ACHN (cell line): ENCODE measurements around the gene SPATA24.
"Not testable (repeated sequence)": the region's sequence is repeated elsewhere in the genome, so short reads cannot be mapped to it uniquely, and the experiment has no call there.

ENCODE experiments used
- DNase-seq: peaks from one replicate; pipeline ENCODE4 v3.0.0-alpha.2; 2015
- in situ Hi-C: cut with HindIII; loops from 2 replicates; pipeline ENCODE4 v1.10.0; 2017; ENCODE audit warnings: low sequenced_read_pairs, low pct_ligation_motif_present, low pct_unique_long_range_greater_than_20kb

The SPATA24 gene, protein sequence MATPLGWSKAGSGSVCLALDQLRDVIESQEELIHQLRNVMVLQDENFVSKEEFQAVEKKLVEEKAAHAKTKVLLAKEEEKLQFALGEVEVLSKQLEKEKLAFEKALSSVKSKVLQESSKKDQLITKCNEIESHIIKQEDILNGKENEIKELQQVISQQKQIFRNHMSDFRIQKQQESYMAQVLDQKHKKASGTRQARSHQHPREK

DNA sequence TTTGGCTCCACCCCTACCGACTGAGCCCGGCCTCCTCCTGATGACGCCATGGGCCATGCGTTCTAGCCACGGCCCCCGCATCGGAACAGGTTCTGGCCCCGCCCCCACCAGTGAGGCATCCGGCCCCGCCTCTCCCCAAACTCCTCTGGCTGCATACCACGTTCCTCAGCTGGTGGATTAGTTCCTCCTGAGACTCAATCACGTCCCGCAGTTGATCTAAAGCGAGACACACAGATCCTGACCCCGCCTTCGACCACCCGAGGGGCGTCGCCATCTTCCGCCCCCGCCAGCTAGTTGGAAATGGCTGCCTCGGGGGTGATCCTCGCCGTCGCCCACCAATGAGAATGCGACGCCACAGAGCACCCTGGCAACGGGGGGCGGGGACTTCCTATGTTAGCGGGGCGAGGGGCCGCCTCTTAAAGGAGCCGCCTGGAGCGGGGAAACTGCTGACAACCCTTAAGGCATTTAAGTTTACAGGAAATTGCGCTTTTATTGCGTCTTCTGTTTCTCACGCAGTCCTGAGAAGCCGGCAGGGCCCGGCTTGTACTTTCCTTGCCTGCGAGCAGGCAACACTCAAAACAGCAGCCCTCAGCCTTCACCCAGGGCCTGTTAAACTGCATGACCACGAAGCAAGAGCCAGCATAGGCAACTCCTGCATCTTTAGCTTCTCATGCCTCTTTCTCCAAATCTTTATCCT lies at the start of gene SPATA24:
SPATA24 (minus strand) TSS at position 303 of the 697 bp plus-strand sequence; CDS start at position 274, 29 bp downstream.
- in situ Hi-C loops, result no loop called here
- DNase-seq, result peak; percentile 93

DNA sequence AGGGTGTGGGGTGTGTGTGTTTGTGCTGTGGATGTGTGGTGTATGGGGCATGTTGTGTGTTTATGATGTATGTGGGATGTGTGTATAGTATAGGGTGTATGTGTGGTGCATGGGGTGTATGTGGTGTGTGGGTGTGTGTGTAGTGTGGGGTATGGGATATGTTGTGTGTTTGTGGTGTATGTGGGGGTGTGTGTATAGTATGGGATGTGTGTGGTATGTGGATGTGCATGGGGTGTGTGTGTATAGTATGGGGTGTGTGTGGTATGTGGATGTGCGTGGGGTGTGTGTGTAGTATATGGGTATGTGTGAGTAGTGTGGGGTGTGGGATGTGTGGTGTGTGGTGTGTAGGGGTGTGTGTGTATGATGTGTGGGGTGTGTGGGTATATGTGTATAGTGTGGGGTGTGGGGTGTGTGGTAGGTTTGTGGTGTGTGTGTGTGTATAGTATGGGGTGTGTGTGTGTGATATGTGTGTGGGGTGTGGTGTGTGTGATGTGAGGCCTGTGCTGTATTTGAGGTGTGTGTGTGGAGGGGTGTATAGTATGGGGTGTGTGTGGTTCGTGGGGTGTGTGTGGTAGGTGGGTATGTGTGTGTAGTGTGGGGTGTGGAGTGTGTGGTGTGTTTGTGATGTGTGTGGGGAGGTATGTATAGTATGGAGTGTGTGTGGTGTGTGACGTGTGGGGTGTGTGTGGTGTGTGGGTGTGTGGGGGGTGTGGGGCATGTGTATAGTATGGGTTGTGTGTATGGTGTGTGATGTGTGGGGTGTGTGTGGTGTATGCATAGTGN lies 48.2 kb upstream of the SPATA24 start:
- in situ Hi-C loops, result no loop called here
- no peak for DNase-seq

DNA sequence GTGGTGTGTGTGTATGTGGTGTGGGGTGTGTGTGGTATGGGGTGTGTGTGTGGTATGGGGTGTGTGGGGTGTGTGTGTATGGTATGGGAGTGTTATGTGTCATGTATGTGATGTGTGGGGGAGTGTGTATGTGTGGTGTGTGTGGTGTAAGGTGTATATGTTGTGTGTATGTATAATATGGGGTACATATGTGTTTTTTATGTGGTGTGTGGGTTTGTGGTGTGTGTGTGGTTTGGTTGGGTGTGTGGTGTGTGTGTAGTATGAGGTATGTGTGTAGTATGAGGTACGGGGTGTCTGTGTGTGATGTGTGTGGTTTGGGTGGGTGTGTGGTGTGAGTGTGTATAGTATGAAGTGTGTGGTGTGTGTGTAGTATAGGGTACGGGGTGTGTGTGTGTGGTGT lies 47.3 kb upstream of the SPATA24 start:
- in situ Hi-C loops, result no loop called here
- no peak for DNase-seq

DNA sequence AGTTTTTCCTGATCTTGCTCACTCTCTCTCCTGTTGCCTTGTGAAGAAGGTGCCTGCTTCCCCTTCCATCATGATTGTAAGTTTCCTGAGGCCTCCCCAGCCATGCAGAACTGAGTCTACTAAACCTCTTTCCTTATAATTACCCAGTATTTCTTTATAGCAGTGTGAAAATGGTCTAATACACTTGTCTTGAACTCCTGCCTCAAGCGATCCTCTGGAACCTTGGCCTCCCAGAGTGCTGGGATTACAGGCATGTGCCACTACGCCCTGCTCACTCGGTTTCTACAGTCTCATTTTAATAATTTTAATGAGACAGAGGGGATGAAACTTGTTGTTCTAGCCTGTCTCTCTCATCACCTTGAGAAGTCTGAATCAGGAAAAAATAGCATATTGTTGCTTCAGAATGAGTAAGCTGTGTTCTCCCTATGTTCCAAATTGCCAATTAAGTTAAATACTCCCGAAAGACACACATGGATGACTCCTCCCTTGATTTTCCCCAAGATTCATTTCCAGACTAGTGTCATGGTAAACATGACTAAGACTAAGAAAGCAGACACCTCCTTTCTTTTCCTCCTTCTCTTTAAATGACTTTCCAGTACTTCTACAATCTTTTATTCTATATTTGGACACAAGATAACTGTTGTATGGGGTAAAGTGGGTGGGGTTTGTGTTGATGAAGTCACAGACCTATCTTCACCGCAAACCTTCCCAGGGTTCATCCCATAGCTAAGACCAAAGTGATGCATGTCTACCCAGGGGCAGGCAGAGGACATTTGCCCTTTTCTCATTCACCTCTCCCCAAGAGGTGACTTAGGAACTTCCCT lies 43.3 kb upstream of the SPATA24 start:
- DNase-seq, result no peak
- in situ Hi-C loops, result no loop called here

DNA sequence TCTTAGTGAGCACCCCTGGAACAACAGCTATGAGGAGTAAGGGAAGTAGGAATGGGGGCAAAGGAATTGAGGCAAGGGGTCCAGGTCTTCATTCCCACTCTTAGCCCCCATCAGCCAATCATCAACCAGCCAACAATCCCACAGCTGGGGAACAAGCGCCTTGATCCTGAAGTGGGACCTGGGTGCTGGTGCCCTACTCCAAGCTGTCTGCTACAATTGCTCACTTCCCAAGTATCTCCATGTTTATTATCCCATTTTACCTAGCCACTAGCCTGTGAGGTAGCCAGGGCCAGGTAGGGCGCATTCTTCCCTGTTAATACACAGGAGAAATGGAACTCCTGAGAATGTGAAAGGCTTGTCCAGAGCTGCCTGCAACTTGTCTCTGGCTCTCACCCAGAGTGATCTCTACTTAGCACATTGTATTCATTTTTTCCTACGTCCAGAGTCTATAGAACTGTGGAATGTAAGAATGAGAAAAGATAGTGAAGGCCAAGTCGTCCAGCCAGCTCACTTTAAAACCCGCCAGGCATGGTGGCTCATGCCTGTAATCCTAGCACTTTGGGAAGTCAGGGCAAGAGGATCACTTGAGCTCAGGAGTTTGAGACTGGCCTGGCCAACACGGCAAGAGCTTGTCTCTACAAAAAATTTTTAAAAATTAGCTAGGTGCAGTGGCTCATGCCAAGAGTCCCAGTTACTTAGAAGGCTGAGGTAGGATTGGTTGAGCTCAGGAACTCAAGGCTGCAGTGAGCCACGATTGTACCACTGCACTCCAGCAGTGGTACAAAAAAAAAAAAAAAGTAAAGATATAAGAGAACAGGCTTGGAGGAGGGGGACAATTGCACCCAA lies 41.7 kb upstream of the SPATA24 start:
- DNase-seq, result no peak
- in situ Hi-C loops, result no loop called here

DNA sequence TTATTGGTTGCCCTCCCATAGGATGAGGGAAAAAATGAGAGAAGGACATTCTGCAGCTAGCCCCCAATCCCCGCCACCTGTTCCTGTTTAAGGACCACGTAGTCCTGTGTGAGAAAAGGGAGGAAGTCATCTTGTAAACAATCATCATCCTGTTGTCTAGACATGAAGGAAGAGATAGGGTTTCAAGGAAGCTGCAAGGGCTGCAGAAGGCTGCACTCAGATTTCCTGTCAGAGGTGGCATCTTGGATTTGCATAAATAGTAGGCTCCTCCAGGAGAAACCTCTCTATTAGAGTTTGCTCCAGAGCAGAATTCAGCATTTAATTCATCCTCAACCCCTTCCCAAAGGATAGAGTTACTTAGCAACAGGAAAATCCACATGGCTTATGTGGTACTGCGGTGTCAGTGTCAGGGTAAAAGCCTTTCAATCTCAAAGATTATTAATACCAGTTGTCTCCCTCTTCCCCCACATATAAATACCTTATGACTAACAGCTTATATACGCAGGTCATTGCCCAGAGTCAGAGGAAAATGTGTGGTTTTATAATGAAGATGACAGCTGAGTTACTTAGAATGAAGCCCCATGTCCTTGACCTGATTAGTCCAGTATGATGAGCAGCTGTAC lies 40.1 kb upstream of the SPATA24 start:
- in situ Hi-C loops, result no loop called here
- DNase-seq, result no peak

DNA sequence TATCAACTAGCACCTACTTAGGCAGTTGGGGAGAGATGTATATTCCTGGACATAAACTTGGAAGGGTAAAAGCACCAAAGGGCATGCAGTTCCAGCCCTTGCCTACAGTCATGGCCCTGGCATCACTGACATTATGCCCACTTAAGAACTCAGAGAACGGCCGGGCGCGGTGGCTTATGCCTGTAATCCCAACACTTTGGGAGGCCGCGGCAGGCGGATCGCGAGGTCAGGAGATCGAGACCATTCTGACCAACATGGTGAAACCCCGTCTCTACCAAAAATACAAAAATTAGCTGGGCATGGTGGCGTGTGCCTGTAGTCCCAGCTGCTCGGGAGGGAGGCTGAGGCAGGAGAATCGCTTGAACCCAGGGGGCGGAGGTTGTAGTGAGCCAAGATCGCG lies 36.5 kb upstream of the SPATA24 start:
- in situ Hi-C loops, DNase-seq: not testable (repeated sequence)

DNA sequence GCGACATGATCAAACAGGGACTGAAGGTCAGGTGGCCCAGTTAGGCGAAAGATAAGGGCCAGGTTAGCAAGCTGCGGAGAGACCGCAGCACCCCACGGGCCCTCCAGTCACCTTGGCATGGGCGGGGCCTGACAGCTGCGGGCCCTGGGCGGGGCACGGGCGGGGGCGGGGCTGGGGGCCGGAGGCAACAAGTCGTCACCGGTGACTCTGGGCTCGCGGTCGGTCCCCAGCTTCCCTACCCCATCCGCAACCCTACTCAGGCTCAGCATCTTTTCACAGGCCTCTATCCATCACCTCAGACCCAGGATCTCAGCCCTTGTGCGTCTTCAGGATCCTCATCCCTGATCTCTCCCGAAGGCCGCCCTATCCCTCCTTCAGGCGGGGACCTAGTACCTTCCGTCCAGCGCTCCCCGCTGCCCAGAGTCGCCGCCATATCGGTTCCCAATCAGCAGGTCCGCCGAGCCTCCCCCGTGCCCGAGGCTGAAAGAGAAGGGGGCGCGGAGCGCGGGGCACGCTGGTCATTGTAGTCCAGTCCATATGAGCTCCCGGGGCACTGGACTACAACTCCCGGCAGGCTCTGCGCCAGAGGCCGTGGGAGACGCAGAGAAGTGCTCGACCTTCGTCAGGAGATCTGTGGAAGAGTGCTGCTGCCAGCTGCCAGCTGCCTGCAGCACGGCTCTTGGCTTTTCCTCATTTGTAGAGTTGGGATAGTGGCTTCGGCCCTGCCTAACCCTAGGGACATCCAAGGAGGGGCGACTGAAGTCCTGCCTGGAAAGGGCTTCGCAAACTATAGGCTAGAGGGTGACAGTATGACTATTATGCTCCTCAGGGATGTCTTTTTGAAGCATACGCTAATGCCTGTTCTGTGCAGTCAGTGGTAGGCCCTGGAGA lies 35.4 kb upstream of the SPATA24 start, which contains the start of gene DNAJC18:
DNAJC18 (minus strand) TSS at position 513 of the 891 bp plus-strand sequence; CDS start at position 433, 80 bp downstream.
- DNase-seq, result peak; percentile 87
- in situ Hi-C loops, result no loop called here

DNA sequence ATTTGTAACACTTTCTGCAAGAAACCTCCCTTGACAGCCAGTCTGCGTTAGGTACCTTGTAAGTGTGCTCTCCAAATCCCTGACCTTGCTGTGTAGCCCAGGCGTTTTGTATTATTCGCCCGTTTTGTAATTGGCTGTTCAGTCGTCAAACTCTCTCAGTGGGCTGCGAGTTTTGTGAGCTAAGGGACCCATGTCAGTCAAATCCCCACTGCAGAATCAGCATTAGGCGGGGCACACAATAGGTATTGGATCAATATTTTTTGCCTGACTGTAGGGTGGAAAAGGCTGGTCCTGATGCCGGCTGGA lies 34.8 kb upstream of the SPATA24 start:
- in situ Hi-C loops, result no loop called here
- DNase-seq, result no peak

DNA sequence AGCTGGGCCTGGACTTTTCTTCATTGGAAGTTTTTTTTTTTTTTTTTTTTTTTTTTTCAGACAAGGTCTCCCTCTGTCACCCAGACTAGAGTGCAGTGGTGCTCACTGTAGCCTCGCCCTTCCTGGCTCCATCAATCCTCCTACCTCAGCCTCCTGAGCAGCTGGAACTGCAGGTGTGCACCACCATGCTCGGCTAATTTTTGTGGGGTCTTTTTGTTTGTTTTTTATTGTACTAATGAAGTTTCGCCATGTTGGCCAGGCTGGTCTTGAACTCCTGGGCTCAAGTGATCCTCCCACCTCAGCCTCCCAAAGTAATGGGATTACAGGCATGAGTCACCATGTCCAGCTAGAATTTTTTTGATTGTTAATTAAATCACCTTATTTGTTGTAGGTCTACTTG lies 31.8 kb upstream of the SPATA24 start:
- in situ Hi-C loops, result no loop called here
- DNase-seq, result no peak

DNA sequence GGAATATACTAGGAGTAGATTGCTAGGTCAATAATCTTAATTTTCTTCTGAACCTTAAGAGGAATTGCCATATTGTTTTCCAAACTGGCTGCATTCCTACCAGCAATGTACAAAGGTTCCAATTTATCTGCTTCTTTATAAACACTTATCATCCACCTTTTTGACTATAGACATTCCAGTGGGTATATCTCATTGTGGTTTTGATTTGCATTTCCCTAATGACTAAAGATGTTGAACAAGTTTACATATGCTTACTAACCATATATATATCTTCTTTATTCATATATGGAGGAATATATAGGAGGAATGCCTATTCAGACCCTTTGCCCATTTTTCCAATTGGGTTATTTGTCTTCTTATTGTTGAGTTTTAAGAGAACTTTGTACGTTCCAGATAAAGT lies 27.8 kb upstream of the SPATA24 start:
- DNase-seq, result no peak
- in situ Hi-C loops, result no loop called here

DNA sequence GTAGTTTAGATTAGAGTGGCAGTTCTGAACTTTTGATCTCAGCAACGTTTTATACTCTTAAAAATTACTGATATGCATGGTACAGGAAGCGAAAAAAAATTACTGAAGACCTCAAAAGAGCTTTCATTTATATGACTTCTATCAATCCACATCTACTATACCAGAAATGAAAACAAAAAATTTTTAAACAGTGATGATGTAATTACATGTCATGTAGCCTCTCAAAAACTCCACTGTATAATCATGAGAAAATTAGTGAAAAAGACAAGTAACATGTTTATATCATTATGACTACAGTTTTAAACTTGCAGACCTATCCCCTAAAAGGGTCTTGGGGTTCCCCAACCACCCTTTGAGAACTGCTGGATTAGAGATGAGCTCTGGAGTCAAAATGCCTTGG lies 26.1 kb upstream of the SPATA24 start:
- in situ Hi-C loops, result no loop called here
- no peak for DNase-seq

DNA sequence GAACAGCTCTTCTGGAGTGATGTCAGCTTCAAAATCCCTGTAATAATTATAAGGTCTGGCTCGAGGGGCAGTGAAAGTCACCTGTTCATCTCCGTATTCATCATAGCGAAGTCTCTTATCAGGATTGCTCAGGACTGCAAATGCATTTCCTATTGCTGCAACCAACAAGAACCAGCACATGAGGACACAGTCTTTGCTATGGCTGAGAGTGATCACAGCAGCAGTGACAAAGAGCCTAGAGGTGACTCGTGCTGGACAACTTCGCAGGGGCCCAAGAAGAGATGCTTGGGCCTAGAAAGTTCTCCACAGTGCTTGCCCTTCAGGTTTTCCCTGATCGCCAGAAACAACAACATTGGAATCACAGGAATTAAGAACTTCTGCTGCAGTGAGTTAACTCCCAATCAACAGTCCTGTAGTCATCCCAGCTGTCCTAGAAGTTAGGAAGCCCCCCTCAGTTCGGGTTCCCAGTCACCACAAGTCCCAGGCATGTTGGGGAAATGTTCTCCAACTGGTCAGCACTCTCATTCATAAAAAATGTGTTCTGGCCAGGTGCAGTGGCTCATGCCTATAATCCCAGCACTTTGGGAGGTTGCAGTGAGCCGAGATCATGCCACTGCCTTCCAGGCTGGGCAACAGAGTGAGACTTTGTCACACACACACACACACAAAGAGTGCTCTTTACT lies 22.5 kb upstream of the SPATA24 start:
- no peak for DNase-seq
- in situ Hi-C loops, result no loop called here

DNA sequence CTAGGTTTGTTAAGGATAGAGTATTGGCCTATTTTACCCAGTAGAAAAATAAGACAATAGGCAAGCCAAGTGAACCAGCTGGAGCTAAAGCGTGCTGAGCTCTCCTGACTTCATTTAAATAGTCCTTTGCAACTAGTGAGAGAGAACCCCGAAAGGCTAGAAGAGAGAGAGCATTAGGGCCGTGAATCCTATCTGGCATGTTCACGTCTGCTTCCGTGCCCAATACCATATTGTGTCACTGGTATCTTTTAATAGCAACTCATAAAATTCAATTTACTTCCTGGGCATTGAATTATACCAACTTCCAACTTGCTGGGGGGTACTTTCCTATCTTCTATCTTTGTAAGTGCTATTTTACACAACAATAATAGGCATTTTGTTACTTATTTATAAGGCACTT lies 21.6 kb upstream of the SPATA24 start:
- in situ Hi-C loops, result no loop called here

DNA sequence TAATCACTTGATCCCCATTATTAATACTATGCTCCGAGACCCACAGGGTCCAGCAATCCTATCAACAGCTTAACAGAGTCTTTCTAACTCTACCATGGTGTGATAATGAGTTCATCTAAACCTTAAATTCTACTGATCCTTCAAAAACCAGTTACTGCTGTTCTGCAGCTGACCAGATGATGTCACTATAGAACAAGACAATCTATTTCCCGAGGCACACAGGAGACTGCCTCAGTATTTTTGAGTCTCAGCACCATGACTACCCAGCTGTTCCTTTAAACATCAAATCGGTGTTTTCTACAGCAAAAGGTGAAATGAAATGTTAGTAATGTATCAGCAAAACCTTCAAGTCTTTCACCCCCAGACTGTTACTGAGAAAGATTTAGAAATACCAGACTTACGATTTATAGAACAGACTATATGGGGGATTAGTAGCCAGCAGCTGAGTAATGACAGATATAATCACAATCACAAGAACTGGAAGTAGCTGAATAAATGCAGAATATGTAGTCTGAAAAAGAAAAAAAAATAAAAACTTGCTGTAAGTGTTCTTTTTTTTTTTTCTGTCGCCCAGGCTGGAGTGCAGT lies 18.5 kb upstream of the SPATA24 start:
- DNase-seq, result peak; percentile 70
- in situ Hi-C loops, result no loop called here

More for the DNA sequence above, 21.6 kb upstream of the SPATA24 start:
- DNase-seq, result no peak
